WTC11 (cell line): ENCODE results near the gene XRCC5. TPM values are rescaled to one million over a fixed set of nuclear protein-coding genes. Genes with fewer than 3 reads are reported as not detected.

Experiments used
- ATF1 ChIP-seq: sonication (generic); formaldehyde crosslinking; IDR thresholded peaks from 2 replicates; pipeline ENCODE4 v1.8.1; 2023; ENCODE audit warnings: mild to moderate bottlenecking, moderate library complexity, missing genetic modification reagents
- ELF4 ChIP-seq: sonication (generic); formaldehyde crosslinking; IDR thresholded peaks from 2 replicates; pipeline ENCODE4 v1.8.1; 2022; ENCODE audit warnings: low read depth, mild to moderate bottlenecking, moderate library complexity, missing genetic modification reagents
- EMX1 ChIP-seq: fragments of 250-450 bp; sonication (Bioruptor Pico); IDR thresholded peaks from 2 replicates; pipeline ENCODE4 v1.8.0; 2021; ENCODE audit warnings: mild to moderate bottlenecking
- ETV6 ChIP-seq: sonication (generic); formaldehyde crosslinking; IDR thresholded peaks from 2 replicates; pipeline ENCODE4 v1.8.1; 2022; ENCODE audit warnings: mild to moderate bottlenecking, missing genetic modification reagents
- FOXP1 ChIP-seq: sonication (generic); formaldehyde crosslinking; IDR thresholded peaks from 2 replicates; pipeline ENCODE4 v1.8.0; 2022; ENCODE audit warnings: missing genetic modification reagents, mild to moderate bottlenecking, moderate library complexity, borderline replicate concordance
- GABPB1 ChIP-seq: sonication (generic); formaldehyde crosslinking; IDR thresholded peaks from 2 replicates; pipeline ENCODE4 v1.8.1; 2023; ENCODE audit warnings: mild to moderate bottlenecking, missing genetic modification reagents
- GTF2I ChIP-seq: fragments of 250-450 bp; sonication (Bioruptor Pico); conservative IDR thresholded peaks from 2 replicates; pipeline ENCODE4 v1.4.0; 2021; ENCODE audit warnings: mild to moderate bottlenecking
- IRF2 ChIP-seq: sonication (generic); formaldehyde crosslinking; IDR thresholded peaks from 2 replicates; pipeline ENCODE4 v1.8.0; 2022; ENCODE audit warnings: low read depth, missing genetic modification reagents, borderline replicate concordance
- JAZF1 ChIP-seq: fragments of 250-450 bp; sonication (Bioruptor Pico); IDR thresholded peaks from 2 replicates; pipeline ENCODE4 v1.9.0; 2021; ENCODE audit warnings: moderate library complexity, mild to moderate bottlenecking, inconsistent platforms
- KAT7 ChIP-seq: sonication (generic); formaldehyde crosslinking; IDR thresholded peaks from 2 replicates; pipeline ENCODE4 v1.8.1; 2023; ENCODE audit warnings: missing genetic modification reagents, mild to moderate bottlenecking, borderline replicate concordance
- MXD4 ChIP-seq: fragments of 250-450 bp; sonication (Bioruptor Pico); IDR thresholded peaks from 2 replicates; pipeline ENCODE4 v1.8.0; 2021; ENCODE audit warnings: mild to moderate bottlenecking, moderate library complexity, borderline replicate concordance
- NFATC4 ChIP-seq: fragments of 250-450 bp; sonication (Bioruptor Pico); IDR thresholded peaks from 2 replicates; pipeline ENCODE4 v1.9.0; 2021; ENCODE audit warnings: mild to moderate bottlenecking
- NR2C2 ChIP-seq: sonication (generic); formaldehyde crosslinking; IDR thresholded peaks from 2 replicates; pipeline ENCODE4 v1.8.0; 2022; ENCODE audit warnings: mild to moderate bottlenecking, missing genetic modification reagents
- RORB ChIP-seq: fragments of 250-450 bp; sonication (Bioruptor Pico); IDR thresholded peaks from 2 replicates; pipeline ENCODE4 v1.9.0; 2021; ENCODE audit warnings: mild to moderate bottlenecking
- SMAD4 ChIP-seq: sonication (generic); formaldehyde crosslinking; IDR thresholded peaks from 2 replicates; pipeline ENCODE4 v1.8.0; 2022; ENCODE audit warnings: mild to moderate bottlenecking, missing genetic modification reagents
- SOX15 ChIP-seq: fragments of 250-450 bp; sonication (Bioruptor Pico); IDR thresholded peaks from 2 replicates; pipeline ENCODE4 v1.9.0; 2021; ENCODE audit warnings: mild to moderate bottlenecking
- TP53 ChIP-seq: sonication (generic); formaldehyde crosslinking; IDR thresholded peaks from 2 replicates; pipeline ENCODE4 v1.8.1; 2023; ENCODE audit warnings: mild to moderate bottlenecking, missing genetic modification reagents
- ZNF219 ChIP-seq: sonication (generic); formaldehyde crosslinking; IDR thresholded peaks from 2 replicates; pipeline ENCODE4 v1.8.0; 2023; ENCODE audit warnings: missing genetic modification reagents, mild to moderate bottlenecking, borderline replicate concordance
- ZNF317 ChIP-seq: sonication (generic); formaldehyde crosslinking; IDR thresholded peaks from 2 replicates; pipeline ENCODE4 v1.8.1; 2023; ENCODE audit warnings: low read depth, mild to moderate bottlenecking, moderate library complexity, missing genetic modification reagents, borderline replicate concordance
- ZNF423 ChIP-seq: fragments of 250-450 bp; sonication (Bioruptor Pico); IDR thresholded peaks from 2 replicates; pipeline ENCODE4 v2.1.2; 2022; ENCODE audit warnings: mild to moderate bottlenecking, moderate library complexity
- ZNF671 ChIP-seq: fragments of 250-450 bp; sonication (Bioruptor Pico); IDR thresholded peaks from 2 replicates; pipeline ENCODE4 v1.8.0; 2021; ENCODE audit warnings: mild to moderate bottlenecking
- total RNA-seq: library from RNA; stranded (reverse); gene quantifications from 3 replicates; pipeline ENCODE4 v1.2.3, GENCODE V29; 2021
- TF ChIP-seq, protein P1 (sequence below): sonication (generic); formaldehyde crosslinking; IDR thresholded peaks from 2 replicates; pipeline ENCODE4 v1.8.1; 2023; ENCODE audit warnings: mild to moderate bottlenecking, missing genetic modification reagents, moderate library complexity
- TF ChIP-seq, protein P2 (sequence below): sonication (generic); formaldehyde crosslinking; IDR thresholded peaks from 2 replicates; pipeline ENCODE4 v1.8.0; 2023; ENCODE audit warnings: missing genetic modification reagents
- TF ChIP-seq, protein P3 (sequence below): fragments of 250-450 bp; sonication (Bioruptor Pico); IDR thresholded peaks from 2 replicates; pipeline ENCODE4 v1.9.0; 2021; ENCODE audit warnings: moderate library complexity, mild to moderate bottlenecking, inconsistent platforms, borderline replicate concordance
- TF ChIP-seq, protein P4 (sequence below): sonication (generic); formaldehyde crosslinking; IDR thresholded peaks from 2 replicates; pipeline ENCODE4 v1.8.1; 2023; ENCODE audit warnings: mild to moderate bottlenecking, missing genetic modification reagents, moderate library complexity
- TF ChIP-seq, protein P5 (sequence below): sonication (generic); formaldehyde crosslinking; IDR thresholded peaks from 2 replicates; pipeline ENCODE4 v1.8.0; 2023; ENCODE audit warnings: missing genetic modification reagents, mild to moderate bottlenecking, borderline replicate concordance
- TF ChIP-seq, protein P6 (sequence below): sonication (generic); formaldehyde crosslinking; IDR thresholded peaks from 2 replicates; pipeline ENCODE4 v1.8.1; 2022; ENCODE audit warnings: mild to moderate bottlenecking, missing genetic modification reagents, moderate library complexity, borderline replicate concordance
- TF ChIP-seq, protein P7 (sequence below): fragments of 200-600 bp; IDR thresholded peaks from 2 replicates; pipeline ENCODE4 v1.8.0; 2022; ENCODE audit warnings: antibody characterized with exemption
- TF ChIP-seq, protein P8 (sequence below): sonication (generic); formaldehyde crosslinking; IDR thresholded peaks from 2 replicates; pipeline ENCODE4 v1.8.1; 2022; ENCODE audit warnings: mild to moderate bottlenecking, moderate library complexity, missing genetic modification reagents

The XRCC5 gene
- total RNA-seq, 1 experiment from 2014 or later, result 522 TPM

DNA sequence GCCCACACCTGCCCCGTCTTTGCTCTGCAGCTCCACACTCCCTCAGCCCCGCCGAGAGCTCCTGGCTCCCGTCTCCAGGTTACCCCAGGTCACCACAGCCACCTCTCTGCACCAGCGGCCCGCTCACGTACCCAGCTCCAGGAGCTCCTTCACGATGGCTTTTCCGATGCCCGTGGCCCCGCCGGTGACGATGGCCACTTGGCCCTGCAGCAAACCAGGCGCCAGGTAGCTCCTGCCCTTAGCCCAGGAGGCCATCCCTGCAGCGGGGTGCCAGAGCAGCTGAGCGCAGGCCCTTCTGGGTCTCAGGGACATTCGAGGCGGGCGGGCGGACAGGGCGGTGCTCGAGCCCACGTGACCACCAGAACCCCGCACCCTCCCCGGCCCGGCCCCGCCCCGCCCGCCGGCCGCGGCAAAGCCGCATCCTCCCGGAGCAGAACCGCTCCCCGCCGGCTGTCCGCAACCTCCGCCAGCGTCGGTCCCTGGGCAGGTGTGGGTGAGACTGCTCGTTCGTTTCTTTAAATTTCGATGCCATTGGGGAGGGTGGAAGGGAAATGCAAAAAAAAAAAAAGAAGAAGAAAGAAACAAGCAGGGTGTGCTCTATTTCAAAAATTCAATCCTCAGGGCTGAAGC is 27.5 kb upstream of the XRCC5 start, which contains the start of the genes PECR and TMEM169 (continued):
- TF ChIP-seq, protein P1, sequence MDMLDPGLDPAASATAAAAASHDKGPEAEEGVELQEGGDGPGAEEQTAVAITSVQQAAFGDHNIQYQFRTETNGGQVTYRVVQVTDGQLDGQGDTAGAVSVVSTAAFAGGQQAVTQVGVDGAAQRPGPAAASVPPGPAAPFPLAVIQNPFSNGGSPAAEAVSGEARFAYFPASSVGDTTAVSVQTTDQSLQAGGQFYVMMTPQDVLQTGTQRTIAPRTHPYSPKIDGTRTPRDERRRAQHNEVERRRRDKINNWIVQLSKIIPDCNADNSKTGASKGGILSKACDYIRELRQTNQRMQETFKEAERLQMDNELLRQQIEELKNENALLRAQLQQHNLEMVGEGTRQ (CRISPR knock-in tag), result peak; percentile 97
- no peak for TF ChIP-seq GTF2I (CRISPR knock-in tag)
- no peak for TF ChIP-seq SMAD4 (CRISPR knock-in tag)
- no peak for TF ChIP-seq JAZF1 (CRISPR knock-in tag)
- TF ChIP-seq KAT7 (CRISPR knock-in tag), result peak; percentile 90
- no peak for TF ChIP-seq IRF2 (CRISPR knock-in tag)
- TF ChIP-seq, protein P2, sequence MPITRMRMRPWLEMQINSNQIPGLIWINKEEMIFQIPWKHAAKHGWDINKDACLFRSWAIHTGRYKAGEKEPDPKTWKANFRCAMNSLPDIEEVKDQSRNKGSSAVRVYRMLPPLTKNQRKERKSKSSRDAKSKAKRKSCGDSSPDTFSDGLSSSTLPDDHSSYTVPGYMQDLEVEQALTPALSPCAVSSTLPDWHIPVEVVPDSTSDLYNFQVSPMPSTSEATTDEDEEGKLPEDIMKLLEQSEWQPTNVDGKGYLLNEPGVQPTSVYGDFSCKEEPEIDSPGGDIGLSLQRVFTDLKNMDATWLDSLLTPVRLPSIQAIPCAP (CRISPR knock-in tag), result 0 out of 2 replicates have a peak, but pooled peaks have one; percentile 26
- TF ChIP-seq ELF4 (CRISPR knock-in tag), result 0 out of 2 replicates have a peak, but pooled peaks have one; percentile 40
- peak; percentile 58; the same call in 1 of the 2 replicates for TF ChIP-seq GABPB1 (CRISPR knock-in tag)
- TF ChIP-seq, protein P3, sequence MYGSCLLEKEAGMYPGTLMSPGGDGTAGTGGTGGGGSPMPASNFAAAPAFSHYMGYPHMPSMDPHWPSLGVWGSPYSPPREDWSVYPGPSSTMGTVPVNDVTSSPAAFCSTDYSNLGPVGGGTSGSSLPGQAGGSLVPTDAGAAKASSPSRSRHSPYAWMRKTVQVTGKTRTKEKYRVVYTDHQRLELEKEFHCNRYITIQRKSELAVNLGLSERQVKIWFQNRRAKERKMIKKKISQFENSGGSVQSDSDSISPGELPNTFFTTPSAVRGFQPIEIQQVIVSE (CRISPR knock-in tag), result no peak
- TF ChIP-seq ZNF423, result no peak
- no peak for TF ChIP-seq SOX15
- TF ChIP-seq NFATC4 (CRISPR knock-in tag), result no peak
- no peak for TF ChIP-seq MXD4 (CRISPR knock-in tag)
- TF ChIP-seq NR2C2 (CRISPR knock-in tag), result no peak
- TF ChIP-seq FOXP1 (CRISPR knock-in tag), result peak; percentile 75; the same call in 1 of the 2 replicates
- TF ChIP-seq, protein P4, sequence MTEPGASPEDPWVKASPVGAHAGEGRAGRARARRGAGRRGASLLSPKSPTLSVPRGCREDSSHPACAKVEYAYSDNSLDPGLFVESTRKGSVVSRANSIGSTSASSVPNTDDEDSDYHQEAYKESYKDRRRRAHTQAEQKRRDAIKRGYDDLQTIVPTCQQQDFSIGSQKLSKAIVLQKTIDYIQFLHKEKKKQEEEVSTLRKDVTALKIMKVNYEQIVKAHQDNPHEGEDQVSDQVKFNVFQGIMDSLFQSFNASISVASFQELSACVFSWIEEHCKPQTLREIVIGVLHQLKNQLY (CRISPR knock-in tag), result no peak; the same call in 1 of the 2 replicates
- TF ChIP-seq, protein P5, sequence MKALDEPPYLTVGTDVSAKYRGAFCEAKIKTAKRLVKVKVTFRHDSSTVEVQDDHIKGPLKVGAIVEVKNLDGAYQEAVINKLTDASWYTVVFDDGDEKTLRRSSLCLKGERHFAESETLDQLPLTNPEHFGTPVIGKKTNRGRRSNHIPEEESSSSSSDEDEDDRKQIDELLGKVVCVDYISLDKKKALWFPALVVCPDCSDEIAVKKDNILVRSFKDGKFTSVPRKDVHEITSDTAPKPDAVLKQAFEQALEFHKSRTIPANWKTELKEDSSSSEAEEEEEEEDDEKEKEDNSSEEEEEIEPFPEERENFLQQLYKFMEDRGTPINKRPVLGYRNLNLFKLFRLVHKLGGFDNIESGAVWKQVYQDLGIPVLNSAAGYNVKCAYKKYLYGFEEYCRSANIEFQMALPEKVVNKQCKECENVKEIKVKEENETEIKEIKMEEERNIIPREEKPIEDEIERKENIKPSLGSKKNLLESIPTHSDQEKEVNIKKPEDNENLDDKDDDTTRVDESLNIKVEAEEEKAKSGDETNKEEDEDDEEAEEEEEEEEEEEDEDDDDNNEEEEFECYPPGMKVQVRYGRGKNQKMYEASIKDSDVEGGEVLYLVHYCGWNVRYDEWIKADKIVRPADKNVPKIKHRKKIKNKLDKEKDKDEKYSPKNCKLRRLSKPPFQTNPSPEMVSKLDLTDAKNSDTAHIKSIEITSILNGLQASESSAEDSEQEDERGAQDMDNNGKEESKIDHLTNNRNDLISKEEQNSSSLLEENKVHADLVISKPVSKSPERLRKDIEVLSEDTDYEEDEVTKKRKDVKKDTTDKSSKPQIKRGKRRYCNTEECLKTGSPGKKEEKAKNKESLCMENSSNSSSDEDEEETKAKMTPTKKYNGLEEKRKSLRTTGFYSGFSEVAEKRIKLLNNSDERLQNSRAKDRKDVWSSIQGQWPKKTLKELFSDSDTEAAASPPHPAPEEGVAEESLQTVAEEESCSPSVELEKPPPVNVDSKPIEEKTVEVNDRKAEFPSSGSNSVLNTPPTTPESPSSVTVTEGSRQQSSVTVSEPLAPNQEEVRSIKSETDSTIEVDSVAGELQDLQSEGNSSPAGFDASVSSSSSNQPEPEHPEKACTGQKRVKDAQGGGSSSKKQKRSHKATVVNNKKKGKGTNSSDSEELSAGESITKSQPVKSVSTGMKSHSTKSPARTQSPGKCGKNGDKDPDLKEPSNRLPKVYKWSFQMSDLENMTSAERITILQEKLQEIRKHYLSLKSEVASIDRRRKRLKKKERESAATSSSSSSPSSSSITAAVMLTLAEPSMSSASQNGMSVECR (CRISPR knock-in tag), result peak; percentile 80; the same call in 1 of the 2 replicates
- peak; percentile 84 for TF ChIP-seq ETV6
- no peak for TF ChIP-seq RORB (CRISPR knock-in tag)
- TF ChIP-seq, protein P6, sequence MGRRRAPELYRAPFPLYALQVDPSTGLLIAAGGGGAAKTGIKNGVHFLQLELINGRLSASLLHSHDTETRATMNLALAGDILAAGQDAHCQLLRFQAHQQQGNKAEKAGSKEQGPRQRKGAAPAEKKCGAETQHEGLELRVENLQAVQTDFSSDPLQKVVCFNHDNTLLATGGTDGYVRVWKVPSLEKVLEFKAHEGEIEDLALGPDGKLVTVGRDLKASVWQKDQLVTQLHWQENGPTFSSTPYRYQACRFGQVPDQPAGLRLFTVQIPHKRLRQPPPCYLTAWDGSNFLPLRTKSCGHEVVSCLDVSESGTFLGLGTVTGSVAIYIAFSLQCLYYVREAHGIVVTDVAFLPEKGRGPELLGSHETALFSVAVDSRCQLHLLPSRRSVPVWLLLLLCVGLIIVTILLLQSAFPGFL (CRISPR knock-in tag), result no peak; the same call in 1 of the 2 replicates
- no peak for TF ChIP-seq EMX1 (CRISPR knock-in tag)
- TF ChIP-seq, protein P7, sequence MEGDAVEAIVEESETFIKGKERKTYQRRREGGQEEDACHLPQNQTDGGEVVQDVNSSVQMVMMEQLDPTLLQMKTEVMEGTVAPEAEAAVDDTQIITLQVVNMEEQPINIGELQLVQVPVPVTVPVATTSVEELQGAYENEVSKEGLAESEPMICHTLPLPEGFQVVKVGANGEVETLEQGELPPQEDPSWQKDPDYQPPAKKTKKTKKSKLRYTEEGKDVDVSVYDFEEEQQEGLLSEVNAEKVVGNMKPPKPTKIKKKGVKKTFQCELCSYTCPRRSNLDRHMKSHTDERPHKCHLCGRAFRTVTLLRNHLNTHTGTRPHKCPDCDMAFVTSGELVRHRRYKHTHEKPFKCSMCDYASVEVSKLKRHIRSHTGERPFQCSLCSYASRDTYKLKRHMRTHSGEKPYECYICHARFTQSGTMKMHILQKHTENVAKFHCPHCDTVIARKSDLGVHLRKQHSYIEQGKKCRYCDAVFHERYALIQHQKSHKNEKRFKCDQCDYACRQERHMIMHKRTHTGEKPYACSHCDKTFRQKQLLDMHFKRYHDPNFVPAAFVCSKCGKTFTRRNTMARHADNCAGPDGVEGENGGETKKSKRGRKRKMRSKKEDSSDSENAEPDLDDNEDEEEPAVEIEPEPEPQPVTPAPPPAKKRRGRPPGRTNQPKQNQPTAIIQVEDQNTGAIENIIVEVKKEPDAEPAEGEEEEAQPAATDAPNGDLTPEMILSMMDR, result no peak
- no peak for TF ChIP-seq ZNF219
- TF ChIP-seq ATF1, result 0 out of 2 replicates have a peak, but pooled peaks have one; percentile 37
- no peak for TF ChIP-seq ZNF317 (CRISPR knock-in tag)
- TF ChIP-seq TP53 (CRISPR knock-in tag), result no peak
- TF ChIP-seq, protein P8, sequence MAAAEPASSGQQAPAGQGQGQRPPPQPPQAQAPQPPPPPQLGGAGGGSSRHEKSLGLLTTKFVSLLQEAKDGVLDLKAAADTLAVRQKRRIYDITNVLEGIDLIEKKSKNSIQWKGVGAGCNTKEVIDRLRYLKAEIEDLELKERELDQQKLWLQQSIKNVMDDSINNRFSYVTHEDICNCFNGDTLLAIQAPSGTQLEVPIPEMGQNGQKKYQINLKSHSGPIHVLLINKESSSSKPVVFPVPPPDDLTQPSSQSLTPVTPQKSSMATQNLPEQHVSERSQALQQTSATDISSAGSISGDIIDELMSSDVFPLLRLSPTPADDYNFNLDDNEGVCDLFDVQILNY, result peak; percentile 68; the same call in 1 of the 2 replicates
- TF ChIP-seq ZNF671 (CRISPR knock-in tag), result no peak
